Thymus (tissue), 11 donors: Measurements from ENCODE around the gene RCN1. TPM values are rescaled to one million over a fixed set of nuclear protein-coding genes. Genes with fewer than 3 reads are reported as not detected.

Experiments used
- DNase-seq, 9 donors: peaks; one replicate each; pipeline ENCODE4 v3.0.0-alpha.2; 2013; ENCODE audit warnings: low spot score in 9 of 9, low read depth in 6 of 9, missing footprints in 1 of 9
- H3K27ac ChIP-seq, 2 donors: one replicate each; pipeline ENCODE4 v1.5.1; 2013; ENCODE audit warnings: control low read depth in 1 of 2, low read depth in 1 of 2, low read length in 1 of 2, mild to moderate bottlenecking in 1 of 2, moderate library complexity in 1 of 2
- H3K27me3 ChIP-seq, 2 donors: one replicate each; pipeline ENCODE4 v1.5.1; 2013; ENCODE audit warnings: low read length in 1 of 2; ENCODE audit not compliant: control insufficient read depth in 2 of 2, insufficient read depth in 1 of 2
- H3K36me3 ChIP-seq, 2 donors: one replicate each; pipeline ENCODE4 v1.5.1; 2013; ENCODE audit warnings: low read length in 1 of 2, mild to moderate bottlenecking in 1 of 2, moderate library complexity in 1 of 2; ENCODE audit not compliant: control insufficient read depth in 2 of 2, insufficient read depth in 2 of 2
- H3K4me1 ChIP-seq, 2 donors: one replicate each; pipeline ENCODE4 v1.5.1; 2013; ENCODE audit warnings: low read length in 2 of 2; ENCODE audit not compliant: control insufficient read depth in 2 of 2, insufficient read depth in 2 of 2
- H3K4me3 ChIP-seq, 2 donors: one replicate each; pipeline ENCODE4 v1.5.1; 2013; ENCODE audit warnings: low read length in 2 of 2, control low read depth in 1 of 2, mild to moderate bottlenecking in 1 of 2
- H3K9me3 ChIP-seq, 2 donors: one replicate each; pipeline ENCODE4 v1.5.1; 2013; ENCODE audit warnings: low read length in 1 of 2, mild to moderate bottlenecking in 1 of 2; ENCODE audit not compliant: control insufficient read depth in 2 of 2, insufficient read depth in 1 of 2
- WGBS: extraction: QIAGEN DNeasy Blood & Tissue Kit; methylation state at CpG from one replicate; pipeline ENCODE4 v1.1.7; 2013; 5-methylcytosine and 5-hydroxymethylcytosine counted together
- polyA plus RNA-seq: library from polyadenylated mRNA; stranded (reverse); fragments of 200-250 nt; gene quantifications from one replicate; pipeline ENCODE4 v1.2.3, GENCODE V29; 2013
- total RNA-seq: library from RNA; stranded (reverse); fragments of 120-200 nt; gene quantifications from one replicate; pipeline ENCODE4 v1.2.4, GENCODE V29; 2013
- donor health status: healthy.

RCN1 gene
- total and polyA plus RNA-seq, 2 donors: 24.6 to 67.7 TPM

- H3K36me3 ChIP-seq: no peaks in the 10 kb centered on the region
- no peak overlapping the region for H3K4me3 ChIP-seq
- 91% methylated on average over 5 of the region's 5 CpGs for WGBS
- no peaks in the 10 kb centered on the region for H3K4me1 ChIP-seq
- H3K27ac ChIP-seq: no peak overlapping the region
- H3K27me3 ChIP-seq: peaks cover 0 to 28% of the 10 kb centered on the region in 2 donors
- no peaks in the 10 kb centered on the region for H3K9me3 ChIP-seq
- no peak for DNase-seq
Measured at GRCh38 chr11:32070692-32071091, 20.2 kb upstream of the RCN1 start.

GRCh38 chr11:32071811-32072210, 19.1 kb upstream of the RCN1 start:
- Histone ChIP-seq H3K27ac (no peak overlapping the region), H3K36me3 (no peaks in the 10 kb centered on the region), H3K4me1 (no peaks in the 10 kb centered on the region), H3K4me3 (no peak overlapping the region), H3K27me3 (peaks cover 0 to 25% of the 10 kb centered on the region in 2 donors), H3K9me3 (no peaks in the 10 kb centered on the region)
- 91% methylated on average over 4 of the region's 4 CpGs for WGBS
- no peak for DNase-seq

GRCh38 chr11:32072872-32073643, 17.8 kb upstream of the RCN1 start:
- Histone ChIP-seq H3K27me3 (peaks cover 0 to 25% of the 10 kb centered on the region in 2 donors), H3K9me3 (no peaks in the 10 kb centered on the region), H3K4me1 (no peaks in the 10 kb centered on the region), H3K27ac (no peak overlapping the region), H3K4me3 (no peak overlapping the region), H3K36me3 (no peaks in the 10 kb centered on the region)
- WGBS: 76% methylated on average over 12 of the region's 12 CpGs
- no peak for DNase-seq

GRCh38 chr11:32073644-32074026, 17.2 kb upstream of the RCN1 start:
- Histone ChIP-seq H3K4me3 (no peak overlapping the region), H3K27me3 (peaks cover 0 to 20% of the 10 kb centered on the region in 2 donors), H3K27ac (no peak overlapping the region), H3K36me3 (no peaks in the 10 kb centered on the region), H3K9me3 (no peaks in the 10 kb centered on the region), H3K4me1 (no peaks in the 10 kb centered on the region)
- WGBS: 99% methylated on average over 1 of the region's 1 CpG
- DNase-seq: no peak

- WGBS: 89% methylated on average over 4 of the region's 4 CpGs
- H3K27ac ChIP-seq: no peak overlapping the region
Measured at GRCh38 chr11:32079553-32079952, 11.3 kb upstream of the RCN1 start.

GRCh38 chr11:32080361-32080980, 10.4 kb upstream of the RCN1 start:
- DNase-seq: no peak
- WGBS: 98% methylated on average over 2 of the region's 2 CpGs
- Histone ChIP-seq H3K4me1 (no peaks in the 10 kb centered on the region), H3K27me3 (peaks cover 3 to 4% of the 10 kb centered on the region in 2 donors), H3K27ac (no peak overlapping the region), H3K36me3 (no peaks in the 10 kb centered on the region), H3K4me3 (no peak overlapping the region), H3K9me3 (no peaks in the 10 kb centered on the region)

More at GRCh38 chr11:32079553-32079952, 11.3 kb upstream of the RCN1 start:
- Histone ChIP-seq H3K4me3 (no peak overlapping the region), H3K27me3 (peaks cover 2 to 3% of the 10 kb centered on the region in 2 donors), H3K4me1 (no peaks in the 10 kb centered on the region), H3K9me3 (no peaks in the 10 kb centered on the region), H3K36me3 (no peaks in the 10 kb centered on the region)
- no peak for DNase-seq

- DNase-seq: no peak
- Histone ChIP-seq H3K36me3 (no peaks in the 10 kb centered on the region), H3K4me3 (no peak overlapping the region), H3K4me1 (no peaks in the 10 kb centered on the region), H3K27me3 (peaks cover 3 to 4% of the 10 kb centered on the region in 2 donors), H3K9me3 (no peaks in the 10 kb centered on the region), H3K27ac (no peak overlapping the region)
- 76% methylated on average over 3 of the region's 3 CpGs for WGBS
Measured at GRCh38 chr11:32081129-32081641, 9.7 kb upstream of the RCN1 start.

GRCh38 chr11:32081901-32082300, 9.0 kb upstream of the RCN1 start:
- WGBS: 98% methylated on average over 1 of the region's 1 CpG
- Histone ChIP-seq H3K4me3 (no peak overlapping the region), H3K4me1 (no peaks in the 10 kb centered on the region), H3K27ac (no peak overlapping the region), H3K9me3 (no peaks in the 10 kb centered on the region), H3K27me3 (peaks cover 3 to 8% of the 10 kb centered on the region in 2 donors), H3K36me3 (no peaks in the 10 kb centered on the region)
- no peak for DNase-seq

- no peak for DNase-seq
- Histone ChIP-seq H3K4me1 (no peaks in the 10 kb centered on the region), H3K4me3 (no peak overlapping the region), H3K27ac (no peak overlapping the region), H3K36me3 (no peaks in the 10 kb centered on the region), H3K27me3 (peaks cover 3 to 8% of the 10 kb centered on the region in 2 donors), H3K9me3 (no peaks in the 10 kb centered on the region)
- 94% methylated on average over 5 of the region's 5 CpGs for WGBS
Measured at GRCh38 chr11:32082346-32082986, 8.4 kb upstream of the RCN1 start.
